PC-9 (cell line): Measurements from ENCODE around the gene MME.

ENCODE experiments used
- CTCF ChIP-seq: fragments of 200-600 bp; sonication (generic); conservative IDR thresholded peaks from 2 replicates; pipeline ENCODE4 v1.6.1; 2017; ENCODE audit warnings: mixed run types, antibody characterized with exemption, mild to moderate bottlenecking, moderate library complexity
- EZH2 ChIP-seq: fragments of 200-600 bp; sonication (generic); IDR thresholded peaks from 2 replicates; pipeline ENCODE4 v1.8.0; 2017; ENCODE audit warnings: antibody characterized with exemption, low read depth

- no peak for TF ChIP-seq CTCF
- TF ChIP-seq EZH2, result no peak
These were observed 81.6 kb downstream of the MME start for GRCh38 chr3:155161640-155162292.
